ENCODE results near the gene PCYT2.

DNA sequence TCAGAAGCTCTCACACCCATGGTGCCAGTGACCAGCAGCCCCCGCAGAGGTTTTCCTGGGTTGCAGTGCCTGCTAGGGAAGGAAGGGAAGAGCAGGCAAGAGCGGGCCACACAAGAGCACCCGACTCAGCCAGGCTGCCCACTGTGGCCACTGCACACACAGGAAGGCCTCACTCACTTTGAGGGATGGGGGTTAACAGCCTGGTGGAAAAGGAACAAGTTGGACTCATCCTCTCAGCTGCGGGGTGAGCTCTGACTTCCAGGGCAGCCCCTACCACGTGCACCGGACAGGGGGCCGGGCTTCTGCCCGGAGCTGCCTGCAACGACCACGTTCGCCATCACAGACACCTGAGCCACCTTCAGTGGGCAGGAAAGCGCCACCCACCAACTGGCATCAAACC lies 59.0 kb downstream of the PCYT2 start:
- TF ChIP-seq, protein P1, sequence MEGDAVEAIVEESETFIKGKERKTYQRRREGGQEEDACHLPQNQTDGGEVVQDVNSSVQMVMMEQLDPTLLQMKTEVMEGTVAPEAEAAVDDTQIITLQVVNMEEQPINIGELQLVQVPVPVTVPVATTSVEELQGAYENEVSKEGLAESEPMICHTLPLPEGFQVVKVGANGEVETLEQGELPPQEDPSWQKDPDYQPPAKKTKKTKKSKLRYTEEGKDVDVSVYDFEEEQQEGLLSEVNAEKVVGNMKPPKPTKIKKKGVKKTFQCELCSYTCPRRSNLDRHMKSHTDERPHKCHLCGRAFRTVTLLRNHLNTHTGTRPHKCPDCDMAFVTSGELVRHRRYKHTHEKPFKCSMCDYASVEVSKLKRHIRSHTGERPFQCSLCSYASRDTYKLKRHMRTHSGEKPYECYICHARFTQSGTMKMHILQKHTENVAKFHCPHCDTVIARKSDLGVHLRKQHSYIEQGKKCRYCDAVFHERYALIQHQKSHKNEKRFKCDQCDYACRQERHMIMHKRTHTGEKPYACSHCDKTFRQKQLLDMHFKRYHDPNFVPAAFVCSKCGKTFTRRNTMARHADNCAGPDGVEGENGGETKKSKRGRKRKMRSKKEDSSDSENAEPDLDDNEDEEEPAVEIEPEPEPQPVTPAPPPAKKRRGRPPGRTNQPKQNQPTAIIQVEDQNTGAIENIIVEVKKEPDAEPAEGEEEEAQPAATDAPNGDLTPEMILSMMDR (conservative IDR thresholded peaks at IDR 0.05 in 1 of 2, IDR thresholded peaks at IDR 0.05 in 1 of 2; ENCODE audit: low read depth in 1 of 2, low read length in 2 of 2), result no peak
- TF ChIP-seq EZH2 (IDR thresholded peaks at IDR 0.05; ENCODE audit: low read length, missing control alignments), result no peak
